Hematopoietic multipotent progenitor cell treated with erythropoietin and hydrocortisone succinate and interleukin-3 and kit ligand, for 6 days (in vitro differentiated cells): Measurements from ENCODE around the gene GRM1.

Experiments used
- DNase-seq: peaks from one replicate; pipeline ENCODE4 v3.0.0-alpha.2; 2015

Gene GRM1

GRCh38 chr6:146103416-146104072, 74.7 kb downstream of the GRM1 start:
- DNase-seq, result no peak

DNA sequence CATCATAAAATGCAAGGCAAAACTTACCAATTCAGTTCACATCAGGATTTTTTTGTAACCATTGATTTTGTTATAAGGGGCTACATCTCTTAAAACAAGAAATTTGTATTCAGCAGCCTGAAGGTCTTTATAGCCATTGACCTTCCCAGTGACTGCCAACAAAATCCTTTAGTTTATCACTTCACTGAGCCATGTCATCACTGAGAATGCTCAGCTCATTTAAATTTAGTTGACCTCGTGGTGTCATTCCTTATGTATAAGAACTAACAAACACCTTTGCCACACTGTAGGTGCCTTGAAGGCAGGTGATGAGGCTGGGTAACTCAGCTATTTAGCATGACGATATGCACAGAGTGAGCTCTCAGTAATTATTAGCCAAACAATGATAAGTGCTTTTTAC, 77.7 kb downstream of the GRM1 start:
- DNase-seq, result no peak

- no peak for DNase-seq
Observed at GRCh38 chr6:146110990-146111389, 82.1 kb downstream of the GRM1 start.

GRCh38 chr6:146111881-146112450, 83.1 kb downstream of the GRM1 start:
- DNase-seq, result no peak

- no peak for DNase-seq
Observed at GRCh38 chr6:146113084-146113623, 84.3 kb downstream of the GRM1 start.

DNA sequence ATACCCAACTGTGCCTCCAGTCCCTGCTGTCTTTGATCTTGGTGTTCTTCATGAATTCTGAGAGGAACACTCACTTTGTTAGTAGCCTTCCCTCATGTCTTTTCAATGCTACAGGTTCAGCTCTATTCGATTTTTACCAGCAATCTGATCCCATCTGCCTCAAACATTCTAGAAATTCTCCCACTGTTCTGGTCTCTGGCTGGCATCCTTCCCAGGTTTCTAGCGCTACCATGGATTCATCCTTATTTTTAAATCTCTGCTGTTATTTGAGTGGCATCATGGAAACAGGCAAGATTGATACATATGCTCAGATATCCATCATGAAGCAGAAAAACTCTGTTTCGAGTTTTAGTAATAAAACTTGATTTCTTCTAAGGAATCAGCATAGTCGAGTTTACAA, 94.8 kb downstream of the GRM1 start:
- DNase-seq, result no peak

- no peak for DNase-seq
Observed at GRCh38 chr6:146127447-146128215, 98.8 kb downstream of the GRM1 start.

GRCh38 chr6:146133866-146134265, 105.0 kb downstream of the GRM1 start:
- DNase-seq, result no peak

GRCh38 chr6:146135167-146135566, 106.3 kb downstream of the GRM1 start:
- DNase-seq, result no peak

GRCh38 chr6:146146836-146147235, 118.0 kb downstream of the GRM1 start:
- no peak for DNase-seq

DNA sequence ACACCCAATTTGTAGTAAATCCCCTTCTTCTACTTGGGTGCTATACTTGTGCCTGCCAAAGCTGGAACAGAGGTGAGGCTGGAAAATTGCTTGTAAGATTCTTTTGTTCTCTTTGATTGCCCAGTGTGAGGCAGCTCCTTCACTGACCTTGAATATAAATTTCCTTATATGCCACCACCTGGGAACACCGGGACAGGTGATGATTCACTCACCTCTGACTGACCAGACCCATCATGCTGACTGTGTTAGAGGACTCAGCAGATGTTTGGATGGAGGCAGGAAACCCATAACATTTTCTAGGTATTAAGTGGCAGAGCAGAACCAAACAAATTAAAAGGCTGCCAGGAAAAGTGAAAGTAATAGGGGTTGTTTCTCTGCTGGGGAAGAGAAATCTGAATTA, 120.9 kb downstream of the GRM1 start:
- DNase-seq, result no peak

DNA sequence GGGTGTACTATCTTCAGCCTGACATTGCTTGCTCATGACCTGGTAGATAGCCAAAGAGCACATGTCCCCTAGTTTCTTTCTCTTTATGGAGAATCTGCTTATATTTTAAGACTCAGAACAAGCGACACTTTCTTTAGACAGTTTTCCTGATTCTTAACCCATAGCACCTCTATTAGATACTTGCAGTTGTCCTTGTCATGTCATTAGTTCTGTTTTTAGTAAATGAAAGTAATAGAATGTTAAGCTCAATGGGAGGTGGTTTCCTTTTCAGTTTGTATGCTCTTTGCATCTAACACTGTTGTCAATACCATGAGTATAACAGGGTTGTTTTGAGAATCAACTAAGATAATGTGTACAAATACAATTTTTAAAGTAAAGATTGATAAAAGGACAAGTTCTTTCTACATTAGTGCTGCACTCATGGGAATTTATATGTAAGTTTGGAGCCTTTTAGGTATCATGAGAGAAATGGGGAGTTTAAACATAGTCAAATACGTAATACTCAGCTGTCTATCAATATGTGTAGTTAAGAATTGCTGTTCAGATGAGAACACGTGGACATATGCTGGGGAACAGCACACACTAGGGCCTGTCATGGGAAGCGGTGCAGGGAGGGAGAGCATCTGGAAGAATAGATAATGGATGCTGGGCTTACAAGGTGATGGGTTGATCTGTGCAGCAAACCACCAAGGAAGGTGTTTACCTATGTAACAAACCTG, 124.3 kb downstream of the GRM1 start:
- DNase-seq, result no peak

DNA sequence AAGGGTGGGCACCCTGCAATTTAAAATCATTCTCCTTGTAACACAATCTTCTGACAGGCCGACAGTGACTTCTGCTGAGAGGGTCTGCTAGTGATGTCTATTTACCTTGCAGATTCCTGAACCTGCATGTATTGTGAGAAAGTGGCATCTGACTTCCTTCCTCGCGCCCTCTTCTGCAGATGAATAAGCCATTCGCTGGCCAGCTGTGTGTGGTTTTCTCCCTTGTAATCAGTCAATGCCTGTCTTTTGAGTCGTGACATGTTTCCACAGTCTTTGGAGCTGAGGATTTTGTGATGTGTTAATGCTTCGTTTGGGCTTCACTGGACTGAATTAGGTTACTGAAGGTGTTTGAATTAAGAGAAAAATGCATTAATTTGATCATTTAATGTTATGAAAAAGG, 125.3 kb downstream of the GRM1 start:
- no peak for DNase-seq

DNA sequence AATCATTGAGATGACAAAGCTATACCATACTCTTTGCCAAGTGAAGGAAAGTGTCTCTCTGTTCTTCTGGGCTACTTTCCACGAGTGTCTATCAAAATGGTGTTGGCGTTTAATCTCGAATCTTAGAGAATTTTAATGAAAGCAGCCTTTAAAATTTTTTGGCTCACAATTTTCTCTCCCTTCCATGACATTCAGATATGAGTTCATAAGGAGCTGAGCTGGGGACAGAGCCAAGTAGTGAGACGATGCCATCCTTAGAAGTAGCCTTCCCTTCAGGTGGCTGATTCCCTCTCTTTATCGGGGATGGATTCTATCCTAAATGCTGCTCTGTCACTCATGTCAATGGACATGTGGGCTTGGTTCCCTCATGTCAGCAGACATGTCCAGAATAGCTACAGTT, 132.8 kb downstream of the GRM1 start:
- DNase-seq, result no peak

DNA sequence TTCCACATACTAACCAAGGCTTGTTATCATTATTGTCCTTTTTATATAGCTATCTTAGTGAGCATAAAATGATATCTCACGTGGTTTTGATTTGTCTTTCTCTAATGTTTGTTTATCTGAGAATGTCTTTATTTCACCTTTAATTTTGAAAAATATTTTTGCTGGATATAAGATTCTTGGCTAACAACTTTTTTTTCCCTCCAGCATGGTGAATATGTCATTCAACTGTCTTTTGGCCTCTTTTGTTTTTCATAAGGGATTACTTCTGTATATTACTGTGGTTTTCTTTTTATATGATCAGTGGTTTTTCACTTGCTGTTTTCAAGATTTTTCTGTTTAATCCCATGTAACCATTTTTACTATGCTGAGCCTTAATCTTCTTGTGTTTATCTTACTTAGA, 141.0 kb downstream of the GRM1 start:
- DNase-seq, result no peak

- no peak for DNase-seq
Observed at GRCh38 chr6:146177785-146178184, 148.9 kb downstream of the GRM1 start.

DNA sequence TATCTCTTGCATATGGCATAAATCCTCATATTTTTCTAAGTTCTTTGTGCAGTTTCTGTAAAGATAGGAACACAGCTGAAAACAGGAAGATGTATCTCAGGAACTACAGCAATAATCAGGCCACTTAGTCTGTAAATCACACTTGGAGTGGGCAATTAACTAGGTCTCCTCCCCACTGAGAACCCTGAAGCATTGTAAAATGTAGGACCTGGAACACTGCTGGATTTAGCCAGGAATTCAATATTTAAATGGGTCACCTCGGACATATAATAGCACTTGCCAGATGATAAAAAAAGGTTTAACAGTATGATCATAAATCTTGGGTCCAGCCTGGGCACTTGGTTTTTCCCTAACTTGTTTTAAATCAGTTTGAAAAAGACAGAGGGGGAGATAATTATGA, 155.0 kb downstream of the GRM1 start:
- DNase-seq, result no peak

- DNase-seq, result no peak
Observed at GRCh38 chr6:146184701-146185100, 155.8 kb downstream of the GRM1 start.

- DNase-seq, result no peak
Observed at GRCh38 chr6:146189131-146189530, 160.3 kb downstream of the GRM1 start.

DNA sequence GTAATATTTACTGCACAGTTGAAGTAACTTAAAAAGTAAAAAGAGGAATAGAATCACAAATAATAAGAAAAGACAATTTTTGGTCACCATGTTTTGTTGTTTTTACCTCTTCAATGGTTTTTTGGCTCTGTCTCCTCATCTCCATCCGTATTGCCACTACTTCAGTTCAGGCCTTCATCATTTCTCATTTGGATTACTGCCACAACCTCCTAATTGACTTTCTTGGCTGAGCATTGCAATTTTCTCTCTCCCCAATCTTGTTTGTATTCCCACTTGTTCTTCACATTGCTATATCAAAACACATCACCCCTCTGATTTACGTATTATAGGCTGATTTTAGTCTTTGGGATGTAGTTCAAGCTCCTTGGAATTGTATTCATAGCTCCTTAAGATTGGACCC, 161.7 kb downstream of the GRM1 start:
- no peak for DNase-seq

DNA sequence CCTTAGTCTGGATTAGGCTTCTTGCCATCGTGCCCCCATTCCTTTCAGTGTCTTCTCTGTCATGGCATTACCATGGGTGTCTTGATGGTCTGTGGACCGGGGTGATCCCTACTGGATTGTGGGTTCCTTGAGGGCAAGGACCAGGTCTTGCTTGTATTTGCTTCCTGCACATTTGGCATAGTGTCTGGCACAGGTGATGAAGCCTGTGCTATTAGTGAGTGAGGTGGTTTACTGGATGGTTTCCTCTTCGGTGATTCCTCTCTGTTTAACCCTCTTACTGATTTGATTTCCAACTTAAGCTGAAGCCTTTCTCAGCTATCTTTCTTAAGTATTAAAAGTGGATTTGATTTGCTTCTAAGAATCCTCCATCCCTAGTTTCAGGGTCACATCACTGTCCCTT, 162.3 kb downstream of the GRM1 start:
- DNase-seq, result no peak

DNA sequence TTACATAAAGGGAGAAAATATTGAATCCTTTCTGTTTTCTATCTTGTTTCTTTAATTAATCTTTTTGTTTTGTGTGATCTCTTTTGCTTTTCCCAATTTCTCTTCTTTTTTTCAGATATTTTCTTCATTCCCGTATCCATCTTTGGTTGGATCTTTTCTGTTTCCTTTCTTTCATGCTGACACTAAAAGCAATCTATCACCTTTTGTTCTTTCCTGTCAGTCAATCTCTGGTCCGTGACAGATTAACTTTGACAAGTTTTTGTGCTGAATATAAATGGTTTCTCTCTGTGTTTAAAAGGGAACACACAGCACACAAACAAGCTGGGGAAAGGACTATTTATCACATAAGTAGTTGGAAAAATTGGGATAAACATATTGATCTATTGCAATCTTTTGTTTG, 162.8 kb downstream of the GRM1 start:
- DNase-seq, result no peak

DNA sequence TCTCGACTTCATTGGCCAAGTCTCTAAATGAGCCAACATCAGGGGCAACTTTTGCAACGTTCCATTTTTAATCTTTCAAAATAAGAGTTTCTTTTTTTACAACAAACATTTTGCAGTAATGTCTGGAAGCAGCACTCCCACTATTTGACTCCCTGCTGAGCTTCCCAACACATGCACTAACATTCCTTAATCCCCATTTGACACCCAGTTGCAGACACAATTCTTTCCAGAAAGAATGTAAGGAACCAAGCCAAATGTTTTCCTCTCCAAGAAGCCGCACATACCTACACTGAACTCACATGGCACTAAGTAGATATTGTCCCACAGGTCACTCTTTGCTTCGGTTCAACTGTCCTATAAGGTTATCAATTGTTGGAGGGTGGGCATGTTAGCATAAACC, 165.6 kb downstream of the GRM1 start:
- DNase-seq, result no peak

GRCh38 chr6:146200176-146200575, 171.3 kb downstream of the GRM1 start:
- DNase-seq, result no peak
